Activated naive CD8-positive, alpha-beta T cell treated with anti-CD3 and anti-CD28 coated beads, Interleukin-2, amount 10 ng/mL, durations not matched to agents 7 days and 5 days (primary cell): Measurements from ENCODE around the gene WSB2. TPM values are rescaled to one million over a fixed set of nuclear protein-coding genes. Genes with fewer than 3 reads are reported as not detected.
"Not testable (repeated sequence)": the region's sequence is repeated elsewhere in the genome, so short reads cannot be mapped to it uniquely, and the experiment has no call there.

Experiments used
- ATAC-seq: fragments of 150-1000 bp; cut with Tn5 transposase; one replicate; pipeline ENCODE4 v1.10.0; 2021; ENCODE audit warnings: low read depth, moderate library complexity
- POLR2A ChIA-PET: fragments of 350-600 bp; sonication (Branson Sonifier 250); formaldehyde crosslinking; loops from one replicate; lab custom pipeline; 2021; ENCODE audit warnings: antibody characterized with exemption; lab: Charles Lee
- DNase-seq: peaks from one replicate; pipeline ENCODE4 v3.0.0; 2021
- H3K27ac Mint-ChIP-seq: one replicate; pipeline ENCODE4 v1.8.0; 2022; ENCODE audit warnings: mild to moderate bottlenecking, mixed read lengths
- H3K27me3 Mint-ChIP-seq: one replicate; pipeline ENCODE4 v1.8.0; 2022; ENCODE audit warnings: mild to moderate bottlenecking, moderate library complexity, mixed read lengths
- H3K36me3 Mint-ChIP-seq: one replicate; pipeline ENCODE4 v1.8.0; 2021; ENCODE audit warnings: mild to moderate bottlenecking, mixed read lengths
- H3K4me1 Mint-ChIP-seq: one replicate; pipeline ENCODE4 v1.8.0; 2021; ENCODE audit warnings: mixed read lengths
- H3K4me3 Mint-ChIP-seq: one replicate; pipeline ENCODE4 v1.8.0; 2022; ENCODE audit warnings: mild to moderate bottlenecking, moderate library complexity, mixed read lengths
- H3K9me3 Mint-ChIP-seq: one replicate; pipeline ENCODE4 v1.8.0; 2021; ENCODE audit warnings: mixed read lengths
- total RNA-seq, 2 experiments: library from RNA; stranded (reverse); gene quantifications; one replicate each; pipeline ENCODE4 v1.2.3, GENCODE V29; 2021

WSB2 gene
- total RNA-seq, 2 experiments from 2014 or later = 48.2 to 50.6 TPM

DNA sequence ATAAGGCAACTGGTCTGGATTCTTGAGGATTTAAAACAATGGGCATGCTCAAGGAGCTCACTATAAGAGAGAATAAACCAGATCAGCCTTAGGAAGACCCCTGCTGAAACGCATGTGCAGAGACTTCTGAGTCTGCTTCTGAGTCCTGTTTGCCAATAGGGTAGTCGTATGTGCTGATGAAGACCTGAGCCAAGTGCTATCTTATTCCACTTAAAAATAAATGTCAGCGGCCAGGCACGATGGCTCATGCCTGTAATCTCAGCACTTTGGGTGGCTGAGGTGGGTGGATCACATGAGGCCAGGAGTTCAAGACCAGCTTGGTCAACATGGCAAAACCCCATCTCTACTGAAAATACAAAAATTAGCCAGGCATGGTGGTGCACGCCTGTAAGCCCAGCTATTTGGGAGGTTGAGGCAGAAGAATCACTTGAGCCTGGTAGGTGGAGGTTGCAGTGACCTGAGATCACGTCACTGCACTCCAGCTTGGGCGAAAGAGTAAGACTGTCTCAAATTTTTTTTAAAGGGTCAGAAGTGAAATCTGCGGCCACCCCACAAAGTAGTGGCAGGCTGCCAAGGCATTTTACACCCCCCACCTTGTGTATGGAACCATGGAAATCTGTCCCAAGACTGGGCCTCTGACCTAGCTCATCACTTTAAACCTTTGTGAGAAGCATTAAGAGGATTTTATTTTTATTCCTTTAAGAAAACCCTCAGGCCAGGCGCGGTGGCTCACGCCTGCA lies 24.1 kb downstream of the WSB2 start:
- DNase-seq = no peak
- POLR2A ChIA-PET = no interaction called here

GRCh38 chr12:118035190-118036041 lies 25.6 kb downstream of the WSB2 start:
- Mint-ChIP-seq H3K36me3 (peaks cover 31% of the 10 kb centered on the region), H3K4me1 (peaks cover 8% of the 10 kb centered on the region), H3K4me3 (no peak overlapping the region), H3K27ac (no peak overlapping the region), H3K9me3 (no peaks in the 10 kb centered on the region), H3K27me3 (no peaks in the 10 kb centered on the region)
- POLR2A ChIA-PET = no interaction called here
- no peak for ATAC-seq
- DNase-seq = no peak

More for the DNA sequence above, 24.1 kb downstream of the WSB2 start:
- Mint-ChIP-seq H3K27me3 (no peaks in the 10 kb centered on the region), H3K4me1 (peaks cover 8% of the 10 kb centered on the region), H3K36me3 (peaks cover 38% of the 10 kb centered on the region), H3K4me3 (no peak overlapping the region), H3K9me3 (no peaks in the 10 kb centered on the region), H3K27ac (no peak overlapping the region)
- no peak for ATAC-seq

- Mint-ChIP-seq H3K27ac (no peak overlapping the region), H3K4me1 (peaks cover 8% of the 10 kb centered on the region), H3K9me3 (no peaks in the 10 kb centered on the region), H3K27me3 (no peaks in the 10 kb centered on the region), H3K4me3 (no peak overlapping the region), H3K36me3 (peaks cover 32% of the 10 kb centered on the region)
- ATAC-seq = no peak
- DNase-seq = no peak
- POLR2A ChIA-PET = no interaction called here
These were observed 26.4 kb downstream of the WSB2 start for GRCh38 chr12:118034429-118035189.

DNA sequence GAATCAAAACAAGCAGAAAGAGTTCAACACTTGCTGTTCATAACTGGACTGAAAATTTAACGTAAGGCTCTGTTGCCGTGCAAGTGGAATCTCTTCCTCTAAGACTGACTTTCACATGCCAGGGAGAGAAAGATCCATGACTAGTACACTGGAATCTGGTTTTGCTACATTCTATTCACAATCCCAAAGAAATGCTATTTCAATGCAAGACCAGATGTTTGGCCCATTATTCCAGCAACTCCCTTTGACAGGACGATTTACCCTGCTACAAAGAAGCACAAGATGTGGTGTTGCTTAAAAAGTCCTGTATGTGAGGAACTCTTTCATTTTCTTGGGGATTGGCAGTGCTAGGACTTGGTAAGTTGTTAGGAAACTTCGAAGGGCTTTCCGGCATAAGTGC lies 27.1 kb downstream of the WSB2 start:
- DNase-seq (no peak), ATAC-seq (no peak)
- H3K4me1 Mint-ChIP-seq = peaks cover 6% of the 10 kb centered on the region
- peaks cover 32% of the 10 kb centered on the region for H3K36me3 Mint-ChIP-seq
- H3K27me3 Mint-ChIP-seq = no peaks in the 10 kb centered on the region
- POLR2A ChIA-PET = no interaction called here
- H3K27ac Mint-ChIP-seq = no peak overlapping the region
- H3K4me3 Mint-ChIP-seq = no peak overlapping the region
- no peaks in the 10 kb centered on the region for H3K9me3 Mint-ChIP-seq

- POLR2A ChIA-PET = no interaction called here
- no peak overlapping the region for H3K27ac Mint-ChIP-seq
- DNase-seq = no peak
- ATAC-seq = no peak
- H3K36me3 Mint-ChIP-seq = peaks cover 36% of the 10 kb centered on the region
- no peaks in the 10 kb centered on the region for H3K27me3 Mint-ChIP-seq
- no peaks in the 10 kb centered on the region for H3K9me3 Mint-ChIP-seq
- no peak overlapping the region for H3K4me3 Mint-ChIP-seq
- H3K4me1 Mint-ChIP-seq = peaks cover 6% of the 10 kb centered on the region
These were observed 27.7 kb downstream of the WSB2 start for GRCh38 chr12:118033323-118033722.

DNA sequence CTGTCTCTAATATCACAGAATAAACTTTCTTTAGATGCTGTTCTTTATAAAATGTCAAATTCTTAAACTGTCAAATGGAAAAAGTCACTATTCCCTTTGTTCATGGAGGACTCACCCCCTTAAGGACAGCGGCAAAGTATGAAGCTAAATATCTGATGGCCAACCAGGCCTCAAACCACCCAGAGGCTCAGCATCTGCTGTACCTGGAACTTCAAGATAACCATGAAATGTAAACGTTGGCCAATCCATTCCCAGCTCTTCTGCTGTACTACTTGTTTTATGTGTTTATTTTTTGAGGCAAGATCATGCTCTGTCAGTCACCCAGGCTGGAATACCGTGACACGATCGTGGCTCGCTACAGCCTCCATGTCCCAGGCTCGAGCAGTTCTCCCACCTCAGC lies 28.8 kb downstream of the WSB2 start:
- no peak for ATAC-seq
- peaks cover 39% of the 10 kb centered on the region for H3K36me3 Mint-ChIP-seq
- H3K27me3 Mint-ChIP-seq = no peaks in the 10 kb centered on the region
- no peak for DNase-seq
- H3K9me3 Mint-ChIP-seq = no peaks in the 10 kb centered on the region
- POLR2A ChIA-PET = no interaction called here
- no peak overlapping the region for H3K27ac Mint-ChIP-seq
- no peak overlapping the region for H3K4me3 Mint-ChIP-seq
- H3K4me1 Mint-ChIP-seq = peaks cover 6% of the 10 kb centered on the region

GRCh38 chr12:118029166-118029565 lies 31.8 kb downstream of the WSB2 start:
- POLR2A ChIA-PET = interaction anchor here (1.5 kb wide), 1 partner anchor 13 kb away, joined by 3 read pairs; the partner anchor contains the start of gene RFC5
- Mint-ChIP-seq H3K4me3 (no peak overlapping the region), H3K4me1 (peaks cover 4% of the 10 kb centered on the region), H3K9me3 (no peaks in the 10 kb centered on the region), H3K27me3 (no peaks in the 10 kb centered on the region), H3K36me3 (peaks cover 47% of the 10 kb centered on the region), H3K27ac (no peak overlapping the region)
- DNase-seq = no peak
- no peak for ATAC-seq

DNA sequence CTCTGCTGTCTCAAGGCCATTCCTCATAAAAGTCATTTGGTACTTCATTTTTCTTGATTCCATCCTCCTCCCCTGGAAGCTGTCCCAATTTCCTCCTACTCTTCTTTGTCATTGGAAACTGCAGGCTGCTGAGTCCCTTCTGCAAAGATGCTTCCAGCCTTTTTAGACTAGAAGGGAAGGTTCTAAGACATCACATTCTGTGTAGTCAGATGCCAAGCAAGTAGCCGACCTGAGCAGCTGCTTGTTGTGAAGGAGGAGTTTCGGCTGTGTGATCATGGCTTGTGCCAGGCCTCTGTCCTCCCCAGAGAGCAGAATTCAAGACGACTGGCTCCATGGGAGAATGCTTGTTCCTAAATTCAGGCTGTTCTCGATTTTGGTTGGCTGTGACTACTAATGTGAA lies 35.8 kb downstream of the WSB2 start:
- no peak for DNase-seq
- peaks cover 9% of the 10 kb centered on the region for H3K4me1 Mint-ChIP-seq

GRCh38 chr12:118023301-118023860 lies 37.6 kb downstream of the WSB2 start:
- no peak for ATAC-seq
- DNase-seq = no peak
- Mint-ChIP-seq H3K4me1 (peaks cover 14% of the 10 kb centered on the region), H3K36me3 (peaks cover 54% of the 10 kb centered on the region), H3K27ac (no peak overlapping the region), H3K27me3 (no peaks in the 10 kb centered on the region), H3K9me3 (no peaks in the 10 kb centered on the region), H3K4me3 (no peak overlapping the region)
- POLR2A ChIA-PET = no interaction called here

More for the DNA sequence above, 35.8 kb downstream of the WSB2 start:
- H3K9me3 Mint-ChIP-seq = no peaks in the 10 kb centered on the region
- no peaks in the 10 kb centered on the region for H3K27me3 Mint-ChIP-seq
- POLR2A ChIA-PET = no interaction called here
- no peak overlapping the region for H3K27ac Mint-ChIP-seq
- no peak overlapping the region for H3K4me3 Mint-ChIP-seq
- no peak for ATAC-seq
- peaks cover 57% of the 10 kb centered on the region for H3K36me3 Mint-ChIP-seq

- no peaks in the 10 kb centered on the region for H3K27me3 Mint-ChIP-seq
- H3K36me3 Mint-ChIP-seq = peaks cover 53% of the 10 kb centered on the region
- H3K4me1 Mint-ChIP-seq = peaks cover 20% of the 10 kb centered on the region
- ATAC-seq (no peak), DNase-seq (no peak)
- H3K9me3 Mint-ChIP-seq = no peaks in the 10 kb centered on the region
- no peak overlapping the region for H3K4me3 Mint-ChIP-seq
- POLR2A ChIA-PET = no interaction called here
- H3K27ac Mint-ChIP-seq = no peak overlapping the region
These were observed 38.3 kb downstream of the WSB2 start for GRCh38 chr12:118022728-118023109.

- ATAC-seq, POLR2A ChIA-PET, H3K4me3 Mint-ChIP-seq, H3K27ac Mint-ChIP-seq, H3K27me3 Mint-ChIP-seq, H3K9me3 Mint-ChIP-seq, DNase-seq: not testable (repeated sequence)
- Mint-ChIP-seq H3K36me3 (peaks cover 49% of the 10 kb centered on the region), H3K4me1 (peaks cover 20% of the 10 kb centered on the region)
These were observed 38.8 kb downstream of the WSB2 start for GRCh38 chr12:118022097-118022727.

GRCh38 chr12:118020036-118020435 lies 40.9 kb downstream of the WSB2 start:
- Mint-ChIP-seq H3K27ac (no peak overlapping the region), H3K4me3 (no peak overlapping the region), H3K9me3 (no peaks in the 10 kb centered on the region), H3K36me3 (peaks cover 38% of the 10 kb centered on the region), H3K4me1 (peaks cover 25% of the 10 kb centered on the region), H3K27me3 (no peaks in the 10 kb centered on the region)
- no peak for DNase-seq
- POLR2A ChIA-PET = no interaction called here
- ATAC-seq = no peak
